HCT116 (cell line): ENCODE results near the gene TAS2R50. TPM values are rescaled to one million over a fixed set of nuclear protein-coding genes. Genes with fewer than 3 reads are reported as not detected.

Experiments used
- ATAC-seq: fragments of 200-7000 bp; cut with Tn5 transposase; 2 replicates; pipeline ENCODE4 v1.9.1; 2020; ENCODE audit warnings: mild to moderate bottlenecking, moderate library complexity
- BruUV-seq: library from RNA; stranded (reverse); fragments of 400-500 nt; replicated peaks from 2 replicates; lab custom pipeline; 2021; lab: Mats Ljungman, UMichigan
- CTCF ChIA-PET: fragments of 300-600 bp; sonication (Branson Sonifier 250); formaldehyde crosslinking; loops from one replicate; lab custom pipeline; 2021; ENCODE audit warnings: antibody characterized with exemption; lab: Charles Lee
- POLR2A ChIA-PET: fragments of 300-600, 350-600 bp; sonication (Branson Sonifier 250); formaldehyde crosslinking; loops from one replicate; lab custom pipeline; 2021; ENCODE audit warnings: antibody characterized with exemption; lab: Charles Lee
- RAD21 ChIA-PET, 2 experiments: fragments of 300-600 bp; sonication (Branson Sonifier 250); formaldehyde crosslinking; loops; one replicate each; lab custom pipeline; 2023; ENCODE audit warnings: low total read pairs in 2 of 2; ENCODE audit not compliant: uncharacterized antibody in 2 of 2, unreplicated experiment in 2 of 2, low non-redundant PET in 1 of 2; lab: Charles Lee
- DNase-seq: peaks from one replicate; pipeline ENCODE4 v3.0.0-alpha.2; 2010; ENCODE audit warnings: low read depth, low spot score
- H2AFZ ChIP-seq: fragments of 200-600 bp; shearing (Covaris generic), sonication (generic); 2 replicates; pipeline ENCODE4 v1.6.1; 2017; ENCODE audit warnings: low read depth, mixed run types, mixed read lengths, antibody characterized with exemption, low read length; ENCODE audit not compliant: poor library complexity, severe bottlenecking
- H3K27ac ChIP-seq: 2 replicates; pipeline ENCODE4 v1.5.1; 2012; ENCODE audit warnings: low read depth, low read length
- H3K27me3 ChIP-seq: fragments of 200-600 bp; sonication (generic); 2 replicates; pipeline ENCODE4 v1.6.1; 2016; ENCODE audit warnings: mixed run types, low read length, mixed read lengths; ENCODE audit not compliant: insufficient read depth
- H3K36me3 ChIP-seq, 2 experiments: fragments of 200-500 bp in 1 of 2; fragments of 200-600 bp in 1 of 2; sonication (Bioruptor generic) in 1 of 2; sonication (generic) in 1 of 2; 2 replicates each; pipeline versions ENCODE4 v1.5.1 to v1.6.1; 2014 to 2016; ENCODE audit warnings: low read length in 2 of 2, inconsistent platforms in 1 of 2, mixed read lengths in 1 of 2, mixed run types in 1 of 2; ENCODE audit not compliant: insufficient read depth in 2 of 2, control insufficient read depth in 1 of 2
- H3K4me1 ChIP-seq, 2 experiments: fragments of 200-600 bp in 1 of 2; sonication (generic) in 1 of 2; 2 replicates each; pipeline versions ENCODE4 v1.5.1 to v1.6.1; 2012 to 2017; ENCODE audit warnings: low read length in 2 of 2, inconsistent platforms in 1 of 2, mild to moderate bottlenecking in 1 of 2, mixed read lengths in 1 of 2, mixed run types in 1 of 2, moderate library complexity in 1 of 2; ENCODE audit not compliant: insufficient read depth in 2 of 2, control insufficient read depth in 1 of 2
- H3K4me2 ChIP-seq: fragments of 200-600 bp; sonication (generic); 2 replicates; pipeline ENCODE4 v1.6.1; 2017; ENCODE audit warnings: mixed run types, low read length, mixed read lengths
- H3K4me3 ChIP-seq, 2 experiments: fragments of 200-600 bp in 1 of 2; sonication (generic) in 1 of 2; replicated peaks in 1 of 2; 2 replicates each; pipeline ENCODE4 v1.5.1; 2011 to 2016; ENCODE audit warnings: low read length in 2 of 2, control low read depth in 1 of 2, low read depth in 1 of 2, mild to moderate bottlenecking in 1 of 2, mixed read lengths in 1 of 2, mixed run types in 1 of 2
- H3K79me2 ChIP-seq: fragments of 200-600 bp; sonication (generic); 2 replicates; pipeline ENCODE4 v1.6.1; 2017; ENCODE audit warnings: mild to moderate bottlenecking, mixed run types, low read length, moderate library complexity, mixed read lengths; ENCODE audit not compliant: insufficient read depth
- H3K9ac ChIP-seq: fragments of 200-600 bp; sonication (generic); 2 replicates; pipeline ENCODE4 v1.6.1; 2016; ENCODE audit warnings: low read length, mixed read lengths
- H3K9me2 ChIP-seq: fragments of 200-600 bp; sonication (generic), shearing (Covaris generic); 2 replicates; pipeline ENCODE4 v1.6.1; 2017; ENCODE audit warnings: mixed run types, mild to moderate bottlenecking, moderate library complexity; ENCODE audit not compliant: insufficient read depth
- H3K9me3 ChIP-seq, 2 experiments: fragments of 200-500 bp in 1 of 2; fragments of 200-600 bp in 1 of 2; sonication (Bioruptor generic) in 1 of 2; sonication (generic) in 1 of 2; 2 replicates each; pipeline ENCODE4 v1.6.1; 2014 to 2017; ENCODE audit warnings: low read length in 2 of 2, mixed read lengths in 2 of 2, inconsistent platforms in 1 of 2, low read depth in 1 of 2, mild to moderate bottlenecking in 1 of 2, mixed run types in 1 of 2, moderate library complexity in 1 of 2; ENCODE audit not compliant: control insufficient read depth in 1 of 2, insufficient read depth in 1 of 2
- H4K20me1 ChIP-seq: fragments of 200-600 bp; sonication (generic), shearing (Covaris generic); 2 replicates; pipeline ENCODE4 v1.6.1; 2017; ENCODE audit warnings: mixed run types, mild to moderate bottlenecking, moderate library complexity; ENCODE audit not compliant: insufficient read depth
- ATF3 ChIP-seq: IDR thresholded peaks from 2 replicates; pipeline ENCODE4 v1.6.1; 2012
- CBX3 ChIP-seq: IDR thresholded peaks from 2 replicates; pipeline ENCODE4 v1.6.1; 2012; ENCODE audit warnings: low read depth
- CEBPB ChIP-seq: IDR thresholded peaks from 2 replicates; pipeline ENCODE4 v1.6.1; 2012; ENCODE audit warnings: low read depth
- CTCF ChIP-seq, 3 experiments: fragments of 200-600 bp in 1 of 3; sonication (generic) in 1 of 3; IDR thresholded peaks in 2 of 3; conservative IDR thresholded peaks in 1 of 3; 2 replicates each; pipeline ENCODE4 v1.5.1; 2012 to 2017; ENCODE audit warnings: low read depth in 2 of 3, low read length in 2 of 3, antibody characterized with exemption in 1 of 3, borderline replicate concordance in 1 of 3, control low read depth in 1 of 3, mild to moderate bottlenecking in 1 of 3, mixed read lengths in 1 of 3, mixed run types in 1 of 3, moderate library complexity in 1 of 3; ENCODE audit not compliant: insufficient read depth in 1 of 3
- EGR1 ChIP-seq: IDR thresholded peaks from 2 replicates; pipeline ENCODE4 v1.6.1; 2012; ENCODE audit warnings: low read depth
- ELF1 ChIP-seq: IDR thresholded peaks from 2 replicates; pipeline ENCODE4 v1.6.1; 2012; ENCODE audit warnings: low read depth, borderline replicate concordance
- JUND ChIP-seq: IDR thresholded peaks from 2 replicates; pipeline ENCODE4 v1.6.1; 2012
- MAX ChIP-seq: IDR thresholded peaks from 2 replicates; pipeline ENCODE4 v1.6.1; 2012
- POLR2A ChIP-seq: IDR thresholded peaks from 2 replicates; pipeline ENCODE4 v1.7.0; 2011; ENCODE audit warnings: borderline replicate concordance; ENCODE audit not compliant: insufficient read depth, insufficient read length; ENCODE audit errors: extremely low read depth
- SIN3A ChIP-seq: IDR thresholded peaks from 2 replicates; pipeline ENCODE4 v1.6.1; 2012; ENCODE audit warnings: low read depth
- SP1 ChIP-seq: IDR thresholded peaks from 2 replicates; pipeline ENCODE4 v1.6.1; 2012; ENCODE audit warnings: low read depth
- SRF ChIP-seq: IDR thresholded peaks from 2 replicates; pipeline ENCODE4 v1.6.1; 2012; ENCODE audit warnings: low read depth
- YY1 ChIP-seq: IDR thresholded peaks from 2 replicates; pipeline ENCODE4 v1.6.1; 2011; ENCODE audit warnings: low read length, low read depth, moderate library complexity, mild to moderate bottlenecking; ENCODE audit not compliant: insufficient replicate concordance; ENCODE audit errors: extremely low read depth
- ZBTB33 ChIP-seq: IDR thresholded peaks from 2 replicates; pipeline ENCODE4 v1.6.1; 2011; ENCODE audit warnings: mild to moderate bottlenecking, low read length, moderate library complexity; ENCODE audit not compliant: insufficient replicate concordance; ENCODE audit errors: extremely low read depth
- ZFX ChIP-seq: fragments of 450-650 bp; IDR thresholded peaks from 2 replicates; pipeline ENCODE4 v1.6.1; 2017
- ZNF274 ChIP-seq: fragments of 200-500 bp; sonication (Bioruptor generic); IDR thresholded peaks from 2 replicates; pipeline ENCODE4 v1.6.1; 2014; ENCODE audit warnings: mild to moderate bottlenecking, low read depth, low read length, inconsistent platforms
- intact Hi-C: fragments of 100-400 bp; cut with micrococcal nuclease; formaldehyde crosslinking; loops from 2 replicates; pipeline ENCODE4 v1.10.0; 2022
- total RNA-seq: library from RNA; stranded (reverse); gene quantifications from one replicate; pipeline ENCODE4 v1.2.1, GENCODE V29; 2021; ENCODE audit not compliant: unreplicated experiment

Gene TAS2R50
- total RNA-seq, 1 experiment from 2014 or later = 0.54 TPM

GRCh38 chr12:10967409-10967808 is 19.3 kb downstream of the TAS2R50 start:
- no peaks in the 10 kb centered on the region for H3K36me3 ChIP-seq
- no peaks in the 10 kb centered on the region for H3K27me3 ChIP-seq
- ChIA-PET RAD21 (no interaction called here), CTCF (no interaction called here), POLR2A (no interaction called here)
- 0 out of 2 replicates have a peak, but pooled peaks cover 4% of the 10 kb centered on the region for H4K20me1 ChIP-seq
- intact Hi-C loops = no loop called here
- TF ChIP-seq ZFX = no peak
- no peak for TF ChIP-seq ATF3
- TF ChIP-seq ZNF274 = no peak
- H3K9me2 ChIP-seq = no peaks in the 10 kb centered on the region; the same call in 1 of the 2 replicates
- no peaks in the 10 kb centered on the region for H3K4me1 ChIP-seq
- no peaks in the 10 kb centered on the region for H3K9me3 ChIP-seq
- no TSS peak for BruUV-seq
- no peak overlapping the region for H3K9ac ChIP-seq
- H3K4me3 ChIP-seq = no peak overlapping the region
- no peaks in the 10 kb centered on the region for H3K79me2 ChIP-seq
- no peak for ATAC-seq
- no peak overlapping the region for H3K4me2 ChIP-seq
- no peak overlapping the region for H2AFZ ChIP-seq
- H3K27ac ChIP-seq = no peak overlapping the region
- no peak for DNase-seq

GRCh38 chr12:10966314-10966713 is 20.4 kb downstream of the TAS2R50 start:
- Histone ChIP-seq H3K9me2 (no peaks in the 10 kb centered on the region; the same call in 1 of the 2 replicates), H3K79me2 (no peaks in the 10 kb centered on the region), H3K27ac (no peak overlapping the region), H3K9ac (no peak overlapping the region), H3K4me2 (no peak overlapping the region), H3K4me1 (no peaks in the 10 kb centered on the region), H4K20me1 (0 out of 2 replicates have a peak, but pooled peaks cover 4% of the 10 kb centered on the region), H3K36me3 (no peaks in the 10 kb centered on the region), H3K9me3 (no peaks in the 10 kb centered on the region), H3K27me3 (no peaks in the 10 kb centered on the region), H3K4me3 (no peak overlapping the region), H2AFZ (no peak overlapping the region)
- DNase-seq = no peak
- ChIA-PET POLR2A (no interaction called here), RAD21 (no interaction called here), CTCF (no interaction called here)
- intact Hi-C loops = no loop called here
- ATAC-seq = no peak
- TF ChIP-seq ZNF274 (no peak), SP1 (no peak), MAX (no peak), POLR2A (no peak), YY1 (no peak), ZBTB33 (no peak), CBX3 (no peak), EGR1 (no peak), SIN3A (no peak), CEBPB (no peak), CTCF (IDR thresholded peaks at IDR 0.05 in 2 of 3, conservative IDR thresholded peaks at IDR 0.05 in 1 of 3; ENCODE audit: borderline replicate concordance in 1 of 3, insufficient read depth in 1 of 3, low read depth in 2 of 3, low read length in 2 of 3) (no peak), JUND (no peak), ZFX (no peak), ELF1 (no peak), SRF (no peak)
- BruUV-seq = no TSS peak
